Keratinocyte (primary cell): Measurements from ENCODE around the gene DAZL. TPM values are rescaled to one million over a fixed set of nuclear protein-coding genes. Genes with fewer than 3 reads are reported as not detected.
A peak's percentile ranks its signal among the peaks of the same experiment; 100 is the strongest.

Experiments used
- DNase-seq: peaks from one replicate; pipeline ENCODE4 v3.0.0-alpha.2; 2011; ENCODE audit warnings: low read depth, missing footprints, low spot score
- FAIRE-seq: peaks from 2 replicates; lab custom pipeline; 2011; peaks lifted over from hg19 to GRCh38; lab: Jason Lieb, UNC
- H2AFZ ChIP-seq: 2 replicates; pipeline ENCODE4 v1.6.0; 2012; ENCODE audit warnings: low read length, control low read depth, inconsistent platforms; ENCODE audit not compliant: control insufficient read depth
- H3K27ac ChIP-seq: 2 replicates; pipeline ENCODE4 v1.5.1; 2011; ENCODE audit warnings: low read length; ENCODE audit not compliant: control insufficient read depth, insufficient read depth
- H3K27me3 ChIP-seq: 3 replicates; pipeline ENCODE4 v1.6.0; 2011; ENCODE audit warnings: low read length; ENCODE audit not compliant: control insufficient read depth, insufficient read depth; ENCODE audit errors: extremely low read depth
- H3K36me3 ChIP-seq, 2 experiments: 2 replicates in 1 of 2; 3 replicates in 1 of 2; pipeline ENCODE4 v1.5.1; 2011; ENCODE audit warnings: low read length in 2 of 2, mild to moderate bottlenecking in 1 of 2; ENCODE audit not compliant: control insufficient read depth in 2 of 2, insufficient read depth in 2 of 2; ENCODE audit errors: extremely low read depth in 1 of 2
- H3K4me1 ChIP-seq: 3 replicates; pipeline ENCODE4 v1.5.1; 2011; ENCODE audit warnings: low read length; ENCODE audit not compliant: control insufficient read depth, insufficient read depth; ENCODE audit errors: extremely low read depth
- H3K4me2 ChIP-seq: 3 replicates; pipeline ENCODE4 v1.6.0; 2011; ENCODE audit warnings: low read depth, low read length; ENCODE audit not compliant: control insufficient read depth, insufficient read depth; ENCODE audit errors: extremely low read depth
- H3K4me3 ChIP-seq, 3 experiments: fragments of 200-600 bp in 1 of 3; sonication (generic) in 1 of 3; 2 replicates in 2 of 3; 3 replicates in 1 of 3; pipeline ENCODE4 v1.5.1; 2011 to 2016; ENCODE audit warnings: low read length in 3 of 3, mild to moderate bottlenecking in 3 of 3, control low read depth in 2 of 3, inconsistent platforms in 1 of 3, low read depth in 1 of 3, mixed read lengths in 1 of 3, mixed run types in 1 of 3, moderate library complexity in 1 of 3; ENCODE audit not compliant: control insufficient read depth in 2 of 3, insufficient read depth in 2 of 3; ENCODE audit errors: extremely low read depth in 1 of 3
- H3K79me2 ChIP-seq: 2 replicates; pipeline ENCODE4 v1.6.0; 2012; ENCODE audit warnings: low read length; ENCODE audit not compliant: control insufficient read depth, insufficient read depth
- H3K9ac ChIP-seq: 3 replicates; pipeline ENCODE4 v1.6.0; 2011; ENCODE audit warnings: low read length; ENCODE audit not compliant: control insufficient read depth, insufficient read depth; ENCODE audit errors: extremely low read depth
- H3K9me1 ChIP-seq: 3 replicates; pipeline ENCODE4 v1.6.0; 2011; ENCODE audit warnings: low read length; ENCODE audit not compliant: control insufficient read depth, insufficient read depth; ENCODE audit errors: extremely low read depth
- H3K9me3 ChIP-seq: 2 replicates; pipeline ENCODE4 v1.5.1; 2012; ENCODE audit warnings: low read depth, low read length; ENCODE audit not compliant: control insufficient read depth
- H4K20me1 ChIP-seq: 3 replicates; pipeline ENCODE4 v1.6.0; 2011; ENCODE audit warnings: low read length; ENCODE audit not compliant: control insufficient read depth, insufficient read depth; ENCODE audit errors: extremely low read depth
- CTCF ChIP-seq, 3 experiments: IDR thresholded peaks in 1 of 3; conservative IDR thresholded peaks in 1 of 3; optimal IDR thresholded peaks in 1 of 3; 2 replicates in 2 of 3; 3 replicates in 1 of 3; pipeline versions ENCODE3 to v1.5.1; 2011; ENCODE audit warnings: low read length in 3 of 3, mild to moderate bottlenecking in 3 of 3, moderate library complexity in 2 of 3, control low read depth in 1 of 3, inconsistent platforms in 1 of 3; ENCODE audit not compliant: insufficient read depth in 2 of 3; ENCODE audit errors: extremely low read depth in 1 of 3
- EZH2 ChIP-seq: IDR thresholded peaks from one replicate; pipeline ENCODE4 v1.6.1; 2012; ENCODE audit warnings: inconsistent platforms, mild to moderate bottlenecking, low read length, moderate library complexity
- dilution Hi-C: fragments of 300-500 bp; cut with MboI; formaldehyde crosslinking; loops from one replicate; pipeline ENCODE4 v1.7.0; 2020; ENCODE audit warnings: low sequenced_read_pairs; ENCODE audit not compliant: extremely low pct_ligation_motif_present
- polyA plus RNA-seq, 5 experiments: library from polyadenylated mRNA; depleted of rRNA in 3 of 5; stranded (reverse) in 3 of 5; stranded (forward) in 1 of 5; unstranded in 1 of 5; fragments of >200 nt; gene quantifications; 1 replicate in 1 of 5; 2 replicates in 3 of 5; 3 replicates in 1 of 5; pipeline versions ENCODE4 v1.2.1 to v1.2.3, GENCODE V29; 2011 to 2012; ENCODE audit warnings: missing spikeins in 2 of 5, low read depth in 1 of 5, low replicate concordance in 1 of 5

The DAZL gene
- polyA plus RNA-seq, 1 donor (not counting 4 experiments of a cell fraction or from before 2014, with no cell fraction given): not detected

GRCh38 chr3:16601537-16602005 is 3.7 kb downstream of the DAZL start:
- DNase-seq (no peak), FAIRE-seq (no peak)
- H3K4me3 ChIP-seq: no peak overlapping the region
- H3K9me1 ChIP-seq: no peaks in the 10 kb centered on the region
- H3K9me3 ChIP-seq: no peaks in the 10 kb centered on the region
- H2AFZ ChIP-seq: no peak overlapping the region
- no peaks in the 10 kb centered on the region for H3K27me3 ChIP-seq
- no peak overlapping the region for H3K9ac ChIP-seq
- no peak overlapping the region for H3K27ac ChIP-seq
- no peaks in the 10 kb centered on the region for H3K79me2 ChIP-seq
- TF ChIP-seq EZH2 (no peak), CTCF (optimal IDR thresholded peaks at IDR 0.05 in 1 of 3, IDR thresholded peaks at IDR 0.05 in 1 of 3, conservative IDR thresholded peaks at IDR 0.05 in 1 of 3; ENCODE audit: extremely low read depth in 1 of 3, insufficient read depth in 2 of 3, low read length in 3 of 3) (no peak)
- H3K36me3 ChIP-seq: no peaks in the 10 kb centered on the region
- H4K20me1 ChIP-seq: no peaks in the 10 kb centered on the region
- H3K4me2 ChIP-seq: no peak overlapping the region
- no peaks in the 10 kb centered on the region for H3K4me1 ChIP-seq
- dilution Hi-C loops: loop anchor here (25.0 kb wide), 1 partner anchor 261 kb away; no protein-coding TSS in a partner anchor

- H2AFZ ChIP-seq: no peak overlapping the region
- no peaks in the 10 kb centered on the region for H3K9me1 ChIP-seq
- FAIRE-seq: no peak
Observed at GRCh38 chr3:16600780-16601536, 4.3 kb downstream of the DAZL start.

More at GRCh38 chr3:16600780-16601536, 4.3 kb downstream of the DAZL start:
- no peaks in the 10 kb centered on the region for H3K9me3 ChIP-seq
- no peaks in the 10 kb centered on the region for H3K36me3 ChIP-seq
- H4K20me1 ChIP-seq: no peaks in the 10 kb centered on the region
- no peaks in the 10 kb centered on the region for H3K27me3 ChIP-seq
- H3K4me2 ChIP-seq: no peak overlapping the region
- no peak overlapping the region for H3K4me3 ChIP-seq
- no peak overlapping the region for H3K27ac ChIP-seq
- dilution Hi-C loops: loop anchor here (25.0 kb wide), 1 partner anchor 261 kb away; no protein-coding TSS in a partner anchor
- DNase-seq: peak; percentile 28
- no peak overlapping the region for H3K9ac ChIP-seq
- TF ChIP-seq EZH2: no peak
- peak; percentile 58 to 66 (median 66) for TF ChIP-seq CTCF (optimal IDR thresholded peaks at IDR 0.05 in 1 of 3, IDR thresholded peaks at IDR 0.05 in 1 of 3, conservative IDR thresholded peaks at IDR 0.05 in 1 of 3; ENCODE audit: extremely low read depth in 1 of 3, insufficient read depth in 2 of 3, low read length in 3 of 3)
- H3K4me1 ChIP-seq: no peaks in the 10 kb centered on the region
- H3K79me2 ChIP-seq: no peaks in the 10 kb centered on the region
